ENCODE results near the gene ABR.

The ABR gene

DNA sequence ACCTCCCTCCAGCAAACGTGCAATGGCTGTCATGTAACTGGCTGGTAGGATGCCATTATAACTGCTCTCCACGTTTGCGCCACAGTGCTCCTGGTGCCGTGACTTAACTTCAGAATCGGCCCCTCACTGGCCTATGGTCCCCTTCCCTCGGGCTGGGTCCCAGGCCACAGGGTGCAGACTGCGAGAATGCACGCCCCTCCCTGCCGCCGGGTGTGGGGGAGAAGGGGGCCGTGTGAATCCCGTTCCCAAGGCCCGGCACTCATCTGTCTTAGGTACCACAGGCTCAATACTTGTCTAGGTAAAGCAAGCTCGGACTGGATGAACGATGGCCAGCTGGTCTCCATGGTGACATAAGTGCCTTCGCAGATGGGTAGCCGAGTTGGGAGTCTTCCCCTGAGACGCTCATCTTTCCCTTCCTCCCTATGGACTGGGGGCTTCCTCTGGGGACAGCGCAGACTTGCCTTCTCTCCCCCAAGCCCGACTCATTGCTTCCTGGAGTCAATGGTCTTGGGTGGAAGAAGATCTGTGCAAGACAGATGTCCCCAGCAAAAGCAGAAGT lies 145.1 kb downstream of the ABR start:
- no peak for DNase-seq (ENCODE audit: low read depth in 2 of 2, low spot score in 1 of 2)

- DNase-seq (ENCODE audit: low read depth in 2 of 2, low spot score in 1 of 2) = no peak
Observed at GRCh38 chr17:1033503-1033902, 146.3 kb downstream of the ABR start.

DNA sequence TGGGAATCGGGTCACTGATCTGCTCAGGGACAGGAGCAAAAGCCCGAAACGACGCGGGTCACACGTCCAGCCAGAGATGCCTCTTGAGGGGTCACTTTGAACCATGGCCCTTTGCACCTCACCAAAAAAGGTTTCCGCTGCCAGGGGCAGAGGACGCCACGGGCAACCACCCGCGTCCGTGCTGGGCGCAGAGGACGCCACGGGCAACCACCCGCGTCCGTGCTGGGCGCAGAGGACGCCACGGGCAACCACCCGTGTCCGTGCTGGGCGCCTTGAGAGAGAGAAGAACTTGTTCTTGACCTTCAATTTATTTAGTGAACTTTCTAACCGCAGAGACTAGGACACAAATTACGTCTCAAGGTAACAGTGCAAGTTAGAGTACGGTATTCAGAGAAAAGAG lies 147.4 kb downstream of the ABR start:
- DNase-seq (ENCODE audit: low read depth in 2 of 2, low spot score in 1 of 2) = no peak

GRCh38 chr17:1031711-1032110 lies 148.1 kb downstream of the ABR start:
- no peak for DNase-seq (ENCODE audit: low read depth in 2 of 2, low spot score in 1 of 2)

- DNase-seq (ENCODE audit: low read depth in 2 of 2, low spot score in 1 of 2) = no peak
Observed at GRCh38 chr17:1030684-1031532, 148.9 kb downstream of the ABR start.

- DNase-seq (ENCODE audit: low read depth in 2 of 2, low spot score in 1 of 2) = no peak
Observed at GRCh38 chr17:1029922-1030644, 149.7 kb downstream of the ABR start.

DNA sequence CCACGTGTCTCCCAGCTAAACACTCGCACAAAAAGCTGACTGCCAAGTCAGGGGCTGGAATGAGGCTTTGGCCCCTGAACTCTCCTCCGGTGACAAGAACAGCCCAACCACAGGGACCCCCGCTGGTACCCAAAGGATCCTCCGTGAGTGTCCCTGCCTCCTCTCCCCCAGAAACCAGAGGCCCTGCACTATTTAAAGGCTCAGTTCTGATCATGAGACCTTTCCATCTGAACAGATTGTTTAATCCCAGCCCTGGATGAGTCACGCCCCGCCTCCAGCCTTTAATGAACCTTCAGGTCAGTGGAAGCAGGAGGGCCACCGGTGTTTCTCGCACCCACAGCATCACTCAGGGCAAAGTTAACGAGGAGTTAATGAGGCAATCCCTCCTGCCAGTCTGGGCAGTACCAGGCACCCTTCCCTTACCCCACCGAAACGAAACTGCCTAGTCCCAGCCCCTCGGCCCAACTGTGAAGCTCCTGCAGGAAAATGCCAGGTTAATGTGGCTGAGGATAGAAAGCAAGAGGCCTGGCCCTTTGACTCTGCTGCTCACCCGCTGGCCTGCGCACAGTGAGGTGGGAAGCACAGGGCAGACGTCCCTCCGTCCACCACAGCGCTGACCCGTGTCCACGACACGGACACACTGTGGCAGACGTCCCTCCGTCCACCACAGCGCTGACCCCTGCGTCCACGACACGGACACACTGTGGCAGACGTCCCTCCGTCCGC lies 150.4 kb downstream of the ABR start:
- DNase-seq (ENCODE audit: low read depth in 2 of 2, low spot score in 1 of 2) = no peak

GRCh38 chr17:1027044-1027443 lies 152.7 kb downstream of the ABR start:
- no peak for DNase-seq (ENCODE audit: low read depth in 2 of 2, low spot score in 1 of 2)

- DNase-seq (ENCODE audit: low read depth in 2 of 2, low spot score in 1 of 2) = no peak
Observed at GRCh38 chr17:1026599-1026975, 153.2 kb downstream of the ABR start.

GRCh38 chr17:1025733-1026598 lies 153.8 kb downstream of the ABR start:
- no peak for DNase-seq (ENCODE audit: low read depth in 2 of 2, low spot score in 1 of 2)

DNA sequence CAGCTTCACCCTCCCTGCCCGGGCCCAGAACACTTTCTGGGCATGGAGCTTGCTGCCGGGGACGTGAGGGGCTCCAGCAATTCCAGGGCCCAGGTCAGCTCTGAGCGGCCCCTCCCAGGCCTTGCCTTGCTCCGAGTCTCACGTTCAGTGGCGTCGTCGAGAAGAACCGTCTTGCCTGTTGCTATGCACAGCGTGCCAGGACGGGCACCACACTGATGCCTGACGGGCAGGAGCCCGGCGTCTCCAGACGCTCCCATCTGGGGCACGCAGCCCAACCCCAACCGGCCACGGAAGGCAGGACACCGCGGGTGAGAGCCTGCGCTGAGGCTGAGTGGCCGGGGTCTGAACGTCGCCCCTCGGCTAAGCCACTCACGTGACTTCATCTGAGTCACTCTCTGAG lies 155.7 kb downstream of the ABR start:
- DNase-seq (ENCODE audit: low read depth in 2 of 2, low spot score in 1 of 2) = no peak

GRCh38 chr17:1022278-1023024 lies 157.3 kb downstream of the ABR start:
- no peak for DNase-seq (ENCODE audit: low read depth in 2 of 2, low spot score in 1 of 2)

- DNase-seq (ENCODE audit: low read depth in 2 of 2, low spot score in 1 of 2) = no peak
Observed at GRCh38 chr17:1021147-1021546, 158.6 kb downstream of the ABR start.

GRCh38 chr17:1019451-1019850 lies 160.3 kb downstream of the ABR start:
- DNase-seq (ENCODE audit: low read depth in 2 of 2, low spot score in 1 of 2) = no peak

- no peak for DNase-seq (ENCODE audit: low read depth in 2 of 2, low spot score in 1 of 2)
Observed at GRCh38 chr17:1018547-1018946, 161.2 kb downstream of the ABR start.

GRCh38 chr17:1013729-1014090 lies 166.1 kb downstream of the ABR start:
- no peak for DNase-seq (ENCODE audit: low read depth in 2 of 2, low spot score in 1 of 2)

DNA sequence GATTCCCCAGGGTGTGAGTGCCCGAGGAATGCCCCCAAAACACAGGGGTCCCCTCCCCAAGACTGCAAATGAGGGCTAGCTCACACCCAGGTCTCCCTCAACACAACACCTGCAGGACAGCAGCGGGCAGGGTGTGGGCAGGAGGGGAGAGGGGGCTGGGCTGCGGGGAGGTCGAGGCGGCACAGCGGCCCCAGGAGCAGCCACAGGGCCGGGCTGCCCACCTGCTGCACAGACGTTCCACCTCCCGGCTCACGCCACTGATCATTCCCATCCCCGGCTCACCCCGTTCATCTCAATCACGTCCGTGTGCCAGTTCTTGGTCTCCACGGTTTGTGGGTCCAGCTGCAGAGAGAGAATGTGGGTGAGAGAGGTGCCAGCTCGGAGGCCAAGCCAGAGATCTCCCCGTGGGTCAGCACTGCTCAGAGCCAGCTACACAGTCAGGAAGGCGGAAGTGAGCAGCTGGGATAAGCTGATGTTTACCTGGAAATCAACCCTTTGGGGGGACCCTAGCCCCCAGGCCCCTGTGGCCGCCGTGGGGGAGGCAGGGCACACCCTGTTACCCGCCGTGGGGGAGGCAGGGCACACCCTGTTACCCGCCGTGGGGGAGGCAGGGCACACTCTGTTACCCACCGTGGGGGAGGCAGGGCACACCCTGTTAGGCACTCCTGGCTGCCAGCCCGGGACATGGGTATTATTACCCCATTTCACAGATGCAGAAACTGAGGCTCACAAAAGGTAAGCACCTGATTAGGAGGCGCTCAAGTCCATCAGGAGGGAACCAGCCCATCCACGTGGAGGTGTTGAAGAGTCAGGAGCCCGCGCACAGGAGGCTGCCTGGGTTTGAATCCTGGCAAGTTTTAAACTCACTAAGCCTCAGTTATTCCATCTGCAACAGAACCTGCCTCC lies 166.7 kb downstream of the ABR start:
- no peak for DNase-seq (ENCODE audit: low read depth in 2 of 2, low spot score in 1 of 2)

DNA sequence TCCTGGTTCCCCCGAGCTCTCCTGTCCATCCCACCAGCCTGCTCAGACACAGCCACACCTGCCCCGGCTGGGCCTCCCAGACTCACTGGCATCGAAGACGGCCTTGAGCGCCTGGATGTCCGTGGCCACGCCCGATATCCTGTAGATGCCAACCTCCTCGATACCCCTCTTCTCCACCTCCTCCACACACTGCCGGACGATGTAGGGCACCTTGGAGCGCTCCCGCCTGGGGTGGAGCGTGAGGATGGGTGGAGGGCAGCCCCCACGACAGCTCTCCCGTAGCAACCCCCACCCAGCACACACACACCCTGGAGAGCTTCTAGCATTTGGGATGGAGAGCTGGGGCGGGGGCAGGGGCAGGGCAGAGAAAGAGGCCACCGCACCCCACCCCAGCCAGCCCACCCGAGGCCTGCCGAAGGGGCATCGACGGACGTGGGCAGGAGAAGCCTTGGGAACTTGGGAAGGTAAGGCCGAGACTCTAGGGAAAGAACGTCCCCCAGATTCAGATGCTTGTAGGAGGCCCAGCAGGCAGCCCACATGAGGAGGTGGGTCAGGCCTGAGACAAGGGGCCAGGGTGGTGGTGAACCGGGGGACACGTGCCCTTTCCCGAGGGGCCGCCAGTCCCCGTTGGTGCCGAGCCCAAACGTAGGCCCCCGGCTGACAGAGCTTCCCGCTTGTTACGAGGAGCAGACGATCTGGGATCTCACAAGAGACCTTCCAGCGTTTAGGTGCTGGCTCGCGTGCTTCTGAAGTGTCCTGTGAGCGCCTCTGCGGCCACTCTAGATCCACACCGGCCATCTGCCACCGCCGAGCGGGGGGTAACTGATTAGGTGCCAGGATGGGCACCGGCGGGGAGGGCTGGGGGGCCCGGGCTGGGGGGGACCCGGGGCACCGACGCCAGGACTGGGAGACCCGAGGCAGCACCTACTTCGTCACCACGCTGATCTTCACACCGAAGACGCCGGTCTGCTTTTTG lies 167.7 kb downstream of the ABR start:
- DNase-seq (ENCODE audit: low read depth in 2 of 2, low spot score in 1 of 2) = no peak

All from stimulated activated CD8-positive, alpha-beta memory T cell treated with anti-CD3 and anti-CD28 coated beads, Interleukin-4, amount 100 ng/mL, for 4 hours (primary cell).